Measurements from ENCODE around the gene SLC39A5. TPM values are rescaled to one million over a fixed set of nuclear protein-coding genes. Genes with fewer than 3 reads are reported as not detected.

Gene SLC39A5
- total and polyA plus RNA-seq, 2 of the 13 experiments (the other 11 are each of a cell fraction or from before 2014, with no cell fraction given), result 59.7 to 101 TPM

GRCh38 chr12:56224102-56224701 lies 5.6 kb upstream of the SLC39A5 start, which contains the start of gene NABP2 (continued):
- peak; percentile 60; the same call in 1 of the 2 replicates for TF ChIP-seq POLR2G (IDR thresholded peaks at IDR 0.05; ENCODE audit: low read depth, low read length)
- TF ChIP-seq ERF (CRISPR knock-in tag; IDR thresholded peaks at IDR 0.05), result peak; percentile 66
- TF ChIP-seq PPARG (CRISPR knock-in tag; conservative IDR thresholded peaks at IDR 0.05), result no peak
- no peak for TF ChIP-seq DR1 (CRISPR knock-in tag; IDR thresholded peaks at IDR 0.05)
- TF ChIP-seq, protein P1, sequence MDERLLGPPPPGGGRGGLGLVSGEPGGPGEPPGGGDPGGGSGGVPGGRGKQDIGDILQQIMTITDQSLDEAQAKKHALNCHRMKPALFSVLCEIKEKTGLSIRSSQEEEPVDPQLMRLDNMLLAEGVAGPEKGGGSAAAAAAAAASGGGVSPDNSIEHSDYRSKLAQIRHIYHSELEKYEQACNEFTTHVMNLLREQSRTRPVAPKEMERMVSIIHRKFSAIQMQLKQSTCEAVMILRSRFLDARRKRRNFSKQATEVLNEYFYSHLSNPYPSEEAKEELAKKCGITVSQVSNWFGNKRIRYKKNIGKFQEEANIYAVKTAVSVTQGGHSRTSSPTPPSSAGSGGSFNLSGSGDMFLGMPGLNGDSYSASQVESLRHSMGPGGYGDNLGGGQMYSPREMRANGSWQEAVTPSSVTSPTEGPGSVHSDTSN (CRISPR knock-in tag; IDR thresholded peaks at IDR 0.05), result no peak
- peak; percentile 96 for TF ChIP-seq NFYC (CRISPR knock-in tag; IDR thresholded peaks at IDR 0.05)
- 0 out of 2 replicates have a peak, but pooled peaks have one; percentile 11 for TF ChIP-seq ZNF766 (CRISPR knock-in tag; IDR thresholded peaks at IDR 0.05; ENCODE audit: borderline replicate concordance)
- TF ChIP-seq FLYWCH1 (CRISPR knock-in tag; IDR thresholded peaks at IDR 0.05), result no peak
- TF ChIP-seq ZNF737 (CRISPR knock-in tag; IDR thresholded peaks at IDR 0.05; ENCODE audit: borderline replicate concordance), result no peak
- peak; percentile 55; the same call in 1 of the 2 replicates for TF ChIP-seq PHF8 (CRISPR knock-in tag; IDR thresholded peaks at IDR 0.05)
- TF ChIP-seq ZNF44 (CRISPR knock-in tag; IDR thresholded peaks at IDR 0.05), result no peak
- 0 out of 2 replicates have a peak, but pooled peaks have one; percentile 40 for TF ChIP-seq ZBTB43 (CRISPR knock-in tag; conservative IDR thresholded peaks at IDR 0.05)
- no peak for TF ChIP-seq ZFP37 (CRISPR knock-in tag; IDR thresholded peaks at IDR 0.05; ENCODE audit: borderline replicate concordance)
- no peak for TF ChIP-seq ZNF343 (CRISPR knock-in tag; IDR thresholded peaks at IDR 0.05)
- TF ChIP-seq DPF2 (CRISPR knock-in tag; IDR thresholded peaks at IDR 0.05; ENCODE audit: borderline replicate concordance, low read depth), result no peak
- TF ChIP-seq STAG1 (CRISPR knock-in tag; IDR thresholded peaks at IDR 0.05), result peak; percentile 45
- peak; percentile 89; the same call in 1 of the 2 replicates for TF ChIP-seq KDM2A (CRISPR knock-in tag; IDR thresholded peaks at IDR 0.05; ENCODE audit: borderline replicate concordance, low read depth)
- peak; percentile 84 for TF ChIP-seq SALL1 (CRISPR knock-in tag; IDR thresholded peaks at IDR 0.05)
- TF ChIP-seq, protein P2, sequence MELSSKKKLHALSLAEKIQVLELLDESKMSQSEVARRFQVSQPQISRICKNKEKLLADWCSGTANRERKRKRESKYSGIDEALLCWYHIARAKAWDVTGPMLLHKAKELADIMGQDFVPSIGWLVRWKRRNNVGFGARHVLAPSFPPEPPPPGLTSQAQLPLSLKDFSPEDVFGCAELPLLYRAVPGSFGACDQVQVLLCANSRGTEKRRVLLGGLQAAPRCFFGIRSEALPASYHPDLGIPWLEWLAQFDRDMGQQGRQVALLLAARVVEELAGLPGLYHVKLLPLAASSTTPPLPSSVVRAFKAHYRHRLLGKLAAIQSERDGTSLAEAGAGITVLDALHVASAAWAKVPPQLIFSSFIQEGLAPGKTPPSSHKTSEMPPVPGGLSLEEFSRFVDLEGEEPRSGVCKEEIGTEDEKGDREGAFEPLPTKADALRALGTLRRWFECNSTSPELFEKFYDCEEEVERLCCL (CRISPR knock-in tag; IDR thresholded peaks at IDR 0.05; ENCODE audit: borderline replicate concordance), result no peak
- TF ChIP-seq ZNF567 (CRISPR knock-in tag; IDR thresholded peaks at IDR 0.05; ENCODE audit: borderline replicate concordance), result peak; percentile 74; the same call in 1 of the 2 replicates
- TF ChIP-seq, protein P3, sequence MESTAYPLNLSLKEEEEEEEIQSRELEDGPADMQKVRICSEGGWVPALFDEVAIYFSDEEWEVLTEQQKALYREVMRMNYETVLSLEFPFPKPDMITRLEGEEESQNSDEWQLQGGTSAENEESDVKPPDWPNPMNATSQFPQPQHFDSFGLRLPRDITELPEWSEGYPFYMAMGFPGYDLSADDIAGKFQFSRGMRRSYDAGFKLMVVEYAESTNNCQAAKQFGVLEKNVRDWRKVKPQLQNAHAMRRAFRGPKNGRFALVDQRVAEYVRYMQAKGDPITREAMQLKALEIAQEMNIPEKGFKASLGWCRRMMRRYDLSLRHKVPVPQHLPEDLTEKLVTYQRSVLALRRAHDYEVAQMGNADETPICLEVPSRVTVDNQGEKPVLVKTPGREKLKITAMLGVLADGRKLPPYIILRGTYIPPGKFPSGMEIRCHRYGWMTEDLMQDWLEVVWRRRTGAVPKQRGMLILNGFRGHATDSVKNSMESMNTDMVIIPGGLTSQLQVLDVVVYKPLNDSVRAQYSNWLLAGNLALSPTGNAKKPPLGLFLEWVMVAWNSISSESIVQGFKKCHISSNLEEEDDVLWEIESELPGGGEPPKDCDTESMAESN (CRISPR knock-in tag; conservative IDR thresholded peaks at IDR 0.05), result peak; percentile 76; the same call in 1 of the 2 replicates
- TF ChIP-seq NFKBIZ (CRISPR knock-in tag; IDR thresholded peaks at IDR 0.05), result no peak; the same call in 1 of the 2 replicates
- TF ChIP-seq MATR3 (CRISPR knock-in tag; IDR thresholded peaks at IDR 0.05), result no peak
- no peak for TF ChIP-seq ZNF615 (CRISPR knock-in tag; IDR thresholded peaks at IDR 0.05; ENCODE audit: borderline replicate concordance)

All from HepG2 (cell line).